ENCODE results near the gene USP33.
"Not testable (repeated sequence)": the region's sequence is repeated elsewhere in the genome, so short reads cannot be mapped to it uniquely, and the experiment has no call there.

Gene USP33

DNA sequence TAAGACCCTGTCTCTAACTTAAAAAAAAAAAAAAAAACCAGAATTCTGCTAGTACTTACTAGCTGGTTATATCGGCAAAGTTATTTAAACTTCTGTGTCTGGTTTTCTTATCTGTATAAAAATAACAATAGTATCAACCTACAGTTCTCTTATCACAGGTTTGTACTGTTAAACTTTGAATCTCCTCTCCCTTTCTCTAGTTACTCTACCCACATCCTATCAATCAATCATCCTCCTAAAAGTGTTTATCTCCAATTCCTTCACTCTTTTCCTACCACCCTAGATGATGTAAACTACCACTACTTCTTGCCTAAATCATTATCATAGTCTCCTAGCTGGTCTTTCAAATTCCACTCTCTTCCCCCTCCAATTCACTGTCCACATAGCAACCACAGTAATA is 27.6 kb downstream of the USP33 start:
- no peak for DNase-seq

DNA sequence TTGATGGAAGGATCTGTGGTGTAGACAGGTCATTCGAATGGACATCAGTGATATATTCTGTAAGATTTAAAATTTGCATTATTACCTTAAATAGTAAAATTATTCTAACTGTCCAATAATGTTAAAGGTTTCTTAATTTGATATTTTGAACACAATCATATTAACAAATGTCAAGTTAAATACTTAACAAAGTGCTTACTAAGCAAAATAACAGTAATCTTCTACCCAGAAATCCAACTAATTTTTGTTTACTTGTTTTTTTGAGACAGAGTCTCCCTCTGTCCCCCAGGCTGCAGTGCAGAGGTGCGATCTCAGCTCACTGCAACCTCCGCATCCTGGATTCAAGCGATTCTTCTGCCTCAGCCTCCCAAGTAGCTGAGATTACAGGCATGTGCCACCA is 33.9 kb downstream of the USP33 start:
- no peak for DNase-seq

DNA sequence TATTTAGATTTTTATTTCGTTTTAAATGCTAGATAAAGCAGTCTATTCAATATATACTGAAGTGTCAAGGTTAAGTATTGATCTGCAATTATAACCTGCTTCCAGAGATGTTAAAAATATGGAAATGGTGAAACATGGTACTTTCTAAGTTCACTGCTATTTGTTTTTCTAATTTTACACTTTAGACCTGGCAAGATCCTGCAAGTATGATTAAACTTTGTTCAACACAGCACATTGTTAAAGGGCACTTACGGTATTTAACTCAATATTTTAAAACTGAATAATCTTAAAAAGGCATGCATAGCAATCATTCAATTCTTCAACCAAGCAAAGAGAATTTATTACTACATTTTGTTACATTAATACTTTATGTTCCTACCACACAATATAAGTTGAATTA is 41.5 kb downstream of the USP33 start:
- no peak for DNase-seq

DNA sequence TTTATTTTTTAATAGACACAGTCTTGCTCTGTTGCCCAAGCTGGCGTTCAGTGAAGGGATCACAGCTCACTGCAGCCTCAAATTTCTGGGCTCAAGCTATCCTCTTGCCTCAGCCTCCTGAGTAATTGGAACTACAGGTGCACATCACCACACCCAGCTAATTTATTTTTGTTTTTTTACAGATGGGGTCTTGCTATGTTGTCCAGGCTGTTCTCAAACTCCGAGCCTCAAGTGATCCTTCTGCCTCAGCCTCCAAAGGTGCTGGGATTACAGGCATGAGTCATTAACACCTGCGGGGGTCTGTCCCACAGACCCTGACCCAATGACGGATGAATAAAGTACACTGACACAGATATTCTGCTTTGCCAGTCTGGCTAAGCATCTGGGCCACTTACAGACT is 43.6 kb downstream of the USP33 start:
- DNase-seq = no peak

DNA sequence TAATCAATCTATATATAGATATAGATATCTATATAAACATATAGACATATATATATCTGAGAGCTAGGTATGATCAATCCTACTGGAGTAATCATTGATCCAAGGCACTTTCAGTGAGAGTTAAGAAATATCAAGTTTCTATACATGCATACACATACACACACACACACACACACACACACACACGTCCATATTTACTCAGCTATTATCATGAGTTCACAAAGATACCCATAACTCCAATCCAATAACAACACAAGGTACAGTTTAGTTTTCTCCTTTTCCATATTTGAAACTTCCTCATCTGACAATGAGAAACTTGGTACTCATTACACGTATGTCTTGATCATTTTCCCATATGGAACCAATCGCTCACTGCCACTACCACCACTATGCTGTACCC is 49.9 kb downstream of the USP33 start:
- no peak for DNase-seq

DNA sequence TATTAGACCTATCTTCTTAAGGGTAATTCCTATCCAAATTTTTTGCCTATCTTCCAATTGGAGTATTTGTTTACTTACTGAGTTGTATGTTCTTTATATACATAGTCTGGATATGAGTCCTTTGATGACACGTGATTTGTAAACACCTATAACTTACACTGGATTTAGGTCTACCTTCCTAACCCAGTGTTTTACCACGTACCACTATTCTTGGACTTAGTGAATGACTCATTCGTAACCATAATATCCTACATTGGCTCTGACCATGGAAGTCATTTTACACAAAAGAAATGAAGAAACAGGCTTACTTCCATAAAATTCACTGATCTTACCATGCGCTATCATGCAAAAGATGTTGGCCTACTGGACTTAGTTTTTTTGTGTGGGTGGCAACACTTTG is 53.3 kb downstream of the USP33 start:
- no peak for DNase-seq

- DNase-seq = no peak
Observed at GRCh38 chr1:77704736-77705135, 54.9 kb downstream of the USP33 start.

- DNase-seq = not testable (repeated sequence)
Observed at GRCh38 chr1:77699673-77700072, 60.0 kb downstream of the USP33 start.

GRCh38 chr1:77697441-77697840 is 62.2 kb downstream of the USP33 start:
- DNase-seq = no peak

DNA sequence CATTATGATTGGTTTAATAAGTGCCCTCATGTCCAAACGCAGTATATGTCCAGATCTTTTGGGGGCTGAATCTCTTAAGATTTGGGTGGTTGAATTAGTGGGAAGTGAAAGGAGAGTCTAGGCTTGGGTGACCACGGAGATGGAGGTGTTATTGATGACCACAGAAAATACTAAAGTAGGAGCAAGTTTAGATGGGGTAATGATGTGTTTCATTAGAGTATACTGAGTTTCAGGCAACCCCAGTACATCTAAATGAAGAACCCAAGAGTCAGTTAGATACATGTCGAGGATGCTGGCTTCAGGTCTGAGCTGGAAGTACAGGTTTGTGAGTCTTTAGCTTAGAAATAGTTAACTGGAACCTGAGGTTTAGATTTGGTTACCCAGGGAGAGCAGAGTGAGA is 70.7 kb downstream of the USP33 start:
- no peak for DNase-seq

DNA sequence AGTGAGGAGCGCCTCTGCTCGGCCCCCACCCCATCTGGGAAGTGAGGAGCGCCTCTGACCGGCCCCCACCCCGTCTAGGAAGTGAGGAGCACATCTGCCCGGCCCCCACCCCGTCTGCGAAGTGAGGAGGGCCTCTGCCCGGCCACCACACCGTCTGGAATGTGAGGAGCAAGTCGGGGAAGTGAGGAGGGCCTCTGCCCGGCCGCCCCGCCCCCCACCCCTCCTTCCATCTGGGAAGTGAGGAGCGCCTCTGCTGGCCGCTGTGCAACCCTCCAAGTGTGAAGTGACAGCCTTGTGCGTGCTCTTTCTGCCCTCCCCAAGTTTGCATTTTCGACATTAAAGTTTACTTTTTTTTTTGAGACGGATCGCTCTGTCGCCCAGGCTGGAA is 72.1 kb downstream of the USP33 start:
- DNase-seq = no peak

- no peak for DNase-seq
Observed at GRCh38 chr1:77686796-77687518, 72.7 kb downstream of the USP33 start.

DNA sequence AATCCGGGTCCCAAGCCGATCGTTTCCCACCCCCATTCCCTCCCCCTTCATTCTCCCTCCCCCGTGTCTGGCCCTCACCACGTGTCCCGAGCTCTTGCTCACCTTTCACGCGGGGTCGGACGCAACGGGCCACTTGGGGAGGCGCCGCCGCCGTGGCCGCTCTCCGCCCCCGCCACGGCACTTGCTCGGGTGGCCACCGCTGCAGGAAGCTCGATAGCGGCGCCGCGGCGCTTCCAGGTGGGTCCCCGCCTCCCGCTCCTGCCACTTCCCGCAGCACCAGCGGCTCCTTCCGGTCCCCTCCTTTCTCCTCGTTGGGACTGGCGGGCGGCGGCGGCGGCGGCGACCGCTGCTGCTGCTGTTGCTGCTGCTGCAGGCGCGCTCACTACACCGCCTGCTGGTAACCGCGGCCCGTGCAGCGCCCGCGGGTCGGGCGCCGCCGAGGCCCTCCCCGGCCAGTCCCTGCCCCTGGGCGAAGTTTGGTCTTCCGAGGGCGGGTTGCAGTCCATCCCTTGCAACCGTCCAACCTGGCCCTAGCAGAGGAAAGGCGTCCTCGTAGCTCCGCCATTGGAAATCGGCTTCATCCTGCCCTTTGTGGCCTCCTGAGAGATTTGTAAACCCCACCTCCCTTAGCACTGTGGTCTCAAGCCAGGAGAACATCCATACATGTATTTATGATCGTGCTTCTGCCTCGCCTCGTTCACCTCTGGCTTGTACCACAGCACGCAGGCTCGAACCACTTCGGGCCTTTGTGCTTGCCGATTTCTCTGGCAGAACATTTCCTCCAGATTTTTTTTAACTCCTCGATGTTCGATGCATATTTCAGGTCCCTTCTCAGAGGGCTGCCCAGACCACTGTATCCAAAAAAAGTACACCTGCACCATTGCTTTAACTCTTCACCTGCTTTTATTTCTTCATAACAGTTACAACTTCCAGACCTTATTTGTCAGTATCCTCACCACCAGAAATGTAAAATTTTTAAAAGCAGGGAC is 76.2 kb downstream of the USP33 start:
- DNase-seq = peak; percentile 91

DNA sequence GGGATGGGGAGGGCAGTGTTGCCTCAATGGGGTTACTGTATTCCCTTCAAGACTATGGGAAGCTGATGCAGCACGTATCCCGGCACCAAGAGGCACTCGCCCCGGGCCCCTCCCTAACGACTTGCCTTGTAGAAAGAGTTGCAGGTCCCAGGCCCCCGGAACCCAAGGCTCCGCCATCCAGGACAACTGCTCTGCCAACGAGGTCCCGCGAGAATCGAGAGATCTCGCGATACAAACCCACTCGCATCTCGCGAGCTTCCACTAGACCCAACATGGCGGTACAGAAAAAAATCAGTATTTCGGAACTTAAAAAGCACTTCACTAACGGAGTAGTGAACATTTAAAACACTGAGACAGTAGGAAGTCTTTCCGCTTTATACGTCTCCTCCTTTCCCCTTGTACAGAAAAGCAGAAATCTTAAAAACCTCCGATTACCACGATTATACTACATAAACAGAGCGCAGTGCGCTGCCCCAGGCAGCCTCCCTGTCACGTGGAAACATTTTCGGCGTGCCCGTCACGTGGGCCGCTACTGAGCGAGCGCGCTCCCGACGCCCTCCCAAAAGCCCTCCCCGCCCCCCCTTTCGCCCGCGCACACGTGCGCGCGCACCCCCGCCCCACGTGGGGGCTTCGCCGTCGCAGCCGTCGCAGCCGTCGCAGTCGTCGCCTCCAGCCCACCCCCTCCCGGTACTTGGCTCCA is 77.0 kb downstream of the USP33 start, which contains the start of gene ZZZ3:
Gene ZZZ3 (minus strand): TSS at position 199 of the 700 bp plus-strand sequence. CDS start 49,304 bp downstream, outside the sequence.
- peak; percentile 93 for DNase-seq

- no peak for DNase-seq
Observed at GRCh38 chr1:77680173-77680572, 79.5 kb downstream of the USP33 start.

GRCh38 chr1:77678660-77679610 is 80.7 kb downstream of the USP33 start:
- no peak for DNase-seq

- DNase-seq = not testable (repeated sequence)
Observed at GRCh38 chr1:77674807-77675206, 84.8 kb downstream of the USP33 start.

DNA sequence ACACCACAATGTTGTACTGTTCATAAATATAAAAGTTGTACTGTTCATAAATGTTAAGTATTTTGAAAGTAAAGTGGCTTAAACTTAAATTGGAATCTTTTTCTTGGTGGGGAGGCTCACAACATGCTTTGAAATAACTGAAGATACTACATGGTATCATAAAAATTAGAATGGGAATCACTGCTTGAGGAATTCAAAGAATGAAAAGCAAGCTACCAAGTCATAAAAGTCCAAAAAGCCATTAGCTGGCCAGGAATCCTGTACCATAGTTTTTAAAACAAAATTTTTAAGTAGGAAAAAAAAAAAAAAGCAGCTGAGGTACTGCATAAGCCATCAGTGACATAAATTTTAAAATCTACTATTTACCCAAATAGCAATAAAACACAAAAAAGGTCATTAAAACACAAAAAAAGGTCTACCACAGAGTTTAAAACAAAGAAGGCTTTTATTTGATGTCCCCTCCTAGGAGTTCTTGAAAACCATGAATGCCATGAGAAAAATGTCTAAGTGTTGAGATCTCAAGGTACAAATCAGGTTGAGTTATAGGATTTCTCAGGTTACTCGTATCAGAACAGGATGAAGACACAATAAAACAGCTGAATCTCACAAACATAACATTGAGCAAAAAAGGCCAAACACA is 85.8 kb downstream of the USP33 start:
- DNase-seq = no peak

DNA sequence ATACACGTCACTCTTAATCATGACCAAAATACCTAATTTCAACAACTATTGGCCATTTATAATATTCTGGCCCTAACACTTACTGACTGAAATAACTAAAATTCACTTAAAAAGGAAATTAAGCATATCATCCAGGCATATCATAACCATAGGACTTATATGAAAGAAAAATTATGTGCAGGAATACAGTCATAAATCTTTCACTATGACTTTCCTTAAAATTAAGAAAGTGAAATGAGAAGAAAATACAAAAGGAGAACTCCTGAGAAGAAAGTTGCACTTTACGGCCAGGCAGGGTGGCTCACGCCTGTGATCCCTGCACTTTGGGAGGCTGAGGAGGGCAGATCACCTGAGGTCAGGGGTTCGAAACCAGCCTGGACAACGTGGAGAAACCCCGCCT is 86.6 kb downstream of the USP33 start:
- DNase-seq = no peak

DNA sequence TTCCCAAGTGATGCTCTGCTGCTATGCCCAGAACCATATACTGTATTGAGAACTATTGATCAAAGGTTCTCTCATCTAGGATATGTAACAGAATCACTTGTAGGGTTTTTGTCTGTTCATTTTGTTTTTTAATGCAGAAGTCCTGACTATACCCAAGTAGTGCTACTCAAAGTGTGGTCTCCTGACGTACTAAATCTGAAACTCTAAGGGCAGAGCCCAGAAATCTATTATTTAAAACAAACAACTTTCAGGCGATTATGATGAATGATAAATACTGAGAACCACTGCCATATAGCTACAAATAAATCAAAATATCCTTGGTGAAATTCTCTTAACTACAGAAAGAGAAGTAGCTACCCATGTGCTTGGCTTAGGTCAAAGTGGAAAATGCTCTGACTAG is 87.3 kb downstream of the USP33 start:
- no peak for DNase-seq

- DNase-seq = no peak
Observed at GRCh38 chr1:77671836-77672235, 87.8 kb downstream of the USP33 start.

DNA sequence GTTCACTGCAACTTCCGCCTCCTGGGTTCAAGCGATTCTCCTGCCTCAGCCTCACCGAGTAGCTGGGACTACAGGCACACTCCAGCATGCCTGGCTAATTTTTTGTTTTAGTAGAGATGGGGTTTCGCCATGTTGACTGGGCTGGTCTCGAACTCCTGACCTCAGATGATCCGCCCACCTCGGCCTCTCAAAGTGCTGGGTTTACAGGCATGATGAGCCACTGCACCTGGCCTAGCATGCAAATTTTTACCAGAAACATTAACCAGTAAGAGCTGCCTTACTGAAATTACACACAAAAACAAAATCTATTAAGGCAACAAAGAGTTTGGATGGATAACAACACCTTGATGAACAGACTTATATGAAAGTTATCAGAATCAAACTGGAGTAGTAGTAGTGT is 89.3 kb downstream of the USP33 start:
- DNase-seq = no peak
